Raji (cell line): Measurements from ENCODE around the gene TSPAN11.

Experiments
- POLR2A ChIP-seq: IDR thresholded peaks from 2 replicates; pipeline ENCODE4 v1.6.1; 2011; ENCODE audit warnings: low read depth, low read length, control low read depth; ENCODE audit not compliant: insufficient read depth

TSPAN11 gene

DNA sequence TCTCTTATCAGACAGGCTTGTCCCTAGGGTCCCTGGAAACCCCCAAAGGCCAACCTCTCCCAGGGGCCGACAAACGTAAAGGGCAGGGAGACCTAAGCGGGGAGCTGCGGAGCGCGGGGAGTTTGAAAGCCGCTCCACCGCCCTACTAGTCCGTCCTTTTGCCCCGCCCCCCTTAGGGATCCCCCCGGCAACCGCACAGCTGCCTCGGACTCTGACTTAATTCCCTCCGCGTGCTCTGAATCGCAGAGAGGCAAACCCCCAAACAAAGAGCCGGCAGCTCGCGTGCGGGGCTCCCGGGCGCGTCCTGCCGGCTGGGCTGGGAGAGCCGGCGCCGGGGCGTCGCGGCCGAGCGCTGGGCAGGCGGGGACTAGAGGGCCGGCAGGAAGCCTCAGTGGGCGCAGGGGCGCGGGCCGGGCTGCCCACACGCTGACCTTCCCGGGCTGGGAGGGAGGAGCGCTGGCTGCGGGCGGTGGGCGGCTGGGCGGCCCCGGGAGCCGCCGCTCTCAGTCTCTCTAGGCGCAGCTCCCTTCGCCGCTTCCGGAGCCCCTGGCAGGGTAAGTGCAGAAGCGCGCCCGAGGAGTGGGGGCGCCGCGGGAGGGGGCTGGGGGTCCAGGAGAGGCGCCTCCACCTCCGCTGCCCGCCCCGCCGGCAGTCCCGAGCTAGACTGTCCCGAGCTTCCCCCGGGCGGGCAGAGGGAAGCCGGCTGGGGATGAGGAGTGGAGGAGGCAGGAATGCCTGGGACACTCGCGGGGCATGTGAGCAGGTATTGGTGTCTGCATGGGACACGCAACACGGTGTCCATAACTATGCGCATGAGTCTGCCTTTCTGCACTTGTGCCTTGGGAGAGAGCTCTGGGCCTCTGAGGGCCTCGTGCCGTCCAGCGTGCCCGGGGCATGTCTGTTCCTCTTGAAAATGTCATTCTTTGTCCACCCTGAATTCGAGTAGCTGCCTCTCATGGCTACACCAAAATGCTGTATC lies at the start of gene TSPAN11:
Gene TSPAN11, plus strand, starts transcription at position 506 of the 979 bp plus-strand sequence. CDS start 27,244 bp downstream, outside the sequence.
- TF ChIP-seq POLR2A, result no peak

GRCh38 chr12:30877105-30877875 lies 49.3 kb upstream of the TSPAN11 start:
- TF ChIP-seq POLR2A, result no peak

- TF ChIP-seq POLR2A, result no peak
These were observed 48.5 kb upstream of the TSPAN11 start for GRCh38 chr12:30878024-30878423.

DNA sequence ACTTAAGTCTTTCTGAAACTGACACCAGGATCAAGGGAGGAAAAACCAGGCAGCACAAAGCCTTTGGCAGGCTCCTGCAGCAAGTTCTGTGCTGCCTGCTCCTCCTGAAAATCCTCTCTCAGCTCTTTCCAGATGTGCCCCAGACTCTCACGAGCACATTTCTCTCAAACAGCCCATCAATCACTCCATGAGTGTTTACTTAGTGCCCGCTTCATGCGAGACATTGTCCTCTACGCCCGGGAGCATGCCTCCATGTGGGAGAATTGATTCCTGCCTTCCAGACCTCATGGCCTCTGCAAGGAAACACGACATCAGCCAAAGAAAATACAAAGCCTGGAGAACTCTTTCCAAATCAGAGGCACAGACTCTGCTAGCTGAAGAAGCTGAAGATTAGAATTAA lies 46.5 kb upstream of the TSPAN11 start:
- no peak for TF ChIP-seq POLR2A

GRCh38 chr12:30880813-30881212 lies 45.7 kb upstream of the TSPAN11 start:
- no peak for TF ChIP-seq POLR2A

DNA sequence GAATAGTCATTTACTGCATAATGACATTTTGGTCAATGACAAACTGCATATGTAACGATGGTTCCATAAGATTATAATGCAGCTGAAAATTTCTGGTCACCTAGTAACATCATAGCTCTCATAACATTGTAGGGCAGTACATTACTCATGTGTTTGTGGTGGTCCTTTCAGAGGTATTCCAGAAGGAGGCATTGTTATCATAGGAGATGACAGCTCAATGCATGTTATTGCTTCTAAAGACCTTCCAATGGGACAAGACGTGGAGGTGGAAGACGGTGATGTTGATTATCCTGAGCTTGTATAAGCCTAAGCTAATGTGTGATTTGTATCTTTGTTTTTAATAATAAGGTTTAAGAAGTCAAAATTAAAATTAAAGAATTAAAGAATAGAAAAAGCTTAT lies 43.8 kb upstream of the TSPAN11 start:
- no peak for TF ChIP-seq POLR2A

- TF ChIP-seq POLR2A, result no peak
These were observed 41.7 kb upstream of the TSPAN11 start for GRCh38 chr12:30884799-30885198.

DNA sequence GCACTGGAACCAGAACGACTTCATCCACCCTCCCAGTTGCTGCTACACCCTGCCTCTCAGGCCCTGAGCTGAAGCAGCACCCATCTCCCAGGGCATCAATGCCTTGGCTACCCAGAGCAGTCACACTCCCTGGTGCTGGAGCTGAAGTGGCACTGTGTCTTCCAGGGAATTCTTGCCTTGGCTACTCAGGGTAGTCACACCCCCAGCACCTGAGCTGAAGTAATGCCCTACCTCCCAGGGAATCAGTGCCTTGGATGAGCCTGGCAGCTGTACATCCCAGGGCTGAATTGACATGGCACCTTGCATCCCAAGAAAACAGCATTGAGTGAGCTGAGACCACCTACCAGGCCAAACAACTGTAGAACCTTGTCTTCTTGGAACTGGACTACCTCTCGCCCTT lies 41.2 kb upstream of the TSPAN11 start:
- no peak for TF ChIP-seq POLR2A

GRCh38 chr12:30887226-30887625 lies 39.3 kb upstream of the TSPAN11 start:
- no peak for TF ChIP-seq POLR2A

GRCh38 chr12:30888241-30888640 lies 38.3 kb upstream of the TSPAN11 start:
- no peak for TF ChIP-seq POLR2A

GRCh38 chr12:30896461-30896860 lies 30.1 kb upstream of the TSPAN11 start:
- no peak for TF ChIP-seq POLR2A

- no peak for TF ChIP-seq POLR2A
These were observed 27.7 kb upstream of the TSPAN11 start for GRCh38 chr12:30898846-30899245.

DNA sequence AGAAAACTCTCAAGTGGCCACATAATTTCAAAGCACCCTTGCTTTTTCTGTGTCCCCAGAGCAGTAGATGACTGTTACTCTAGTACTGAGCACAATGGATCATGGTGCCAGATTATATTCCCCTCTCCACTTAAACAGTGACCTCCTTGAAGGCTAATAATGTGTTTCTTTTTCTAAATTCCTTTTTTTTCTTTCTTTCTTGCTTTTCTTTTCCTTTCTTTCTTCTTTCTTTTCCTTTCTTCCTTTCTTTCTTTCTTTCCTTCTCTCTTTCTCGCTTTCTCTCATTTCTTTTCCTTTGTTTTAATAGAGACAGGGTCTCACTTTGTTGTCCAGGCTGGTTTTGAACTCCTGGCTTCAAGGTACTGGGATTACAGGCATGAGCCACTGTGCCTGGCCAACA lies 26.2 kb upstream of the TSPAN11 start:
- no peak for TF ChIP-seq POLR2A

GRCh38 chr12:30902001-30902400 lies 24.5 kb upstream of the TSPAN11 start:
- no peak for TF ChIP-seq POLR2A

- TF ChIP-seq POLR2A, result no peak
These were observed 24.0 kb upstream of the TSPAN11 start for GRCh38 chr12:30902596-30902995.
